COLO668 (cell line): ENCODE measurements around the gene MYPOP.
A peak's percentile ranks its signal among the peaks of the same experiment; 100 is the strongest.

Experiments used
- DNase-seq: peaks from one replicate; lab custom pipeline; 2025; ENCODE audit not compliant: unreplicated experiment; lab: John Stamatoyannopoulos, UW

The MYPOP gene

GRCh38 chr19:45865269-45865948 is 37.0 kb downstream of the MYPOP start:
- DNase-seq = no peak

GRCh38 chr19:45864629-45865082 is 37.8 kb downstream of the MYPOP start:
- DNase-seq = no peak

- DNase-seq = peak; percentile 89
These were observed 38.4 kb downstream of the MYPOP start, which contains the start of gene FOXA3 for GRCh38 chr19:45863840-45864628. FOXA3 (plus strand) TSS chr19:45864326; CDS start chr19:45864457, 131 bp downstream.

GRCh38 chr19:45863335-45863839 is 39.0 kb downstream of the MYPOP start:
- DNase-seq = no peak

- DNase-seq = peak; percentile 98
These were observed 39.7 kb downstream of the MYPOP start, which contains the start of gene SYMPK for GRCh38 chr19:45862564-45863334. SYMPK (minus strand) TSS chr19:45863147; CDS start chr19:45854495, 8,652 bp downstream.

- no peak for DNase-seq
These were observed 40.2 kb downstream of the MYPOP start for GRCh38 chr19:45862271-45862563.

GRCh38 chr19:45860359-45861259 is 41.8 kb downstream of the MYPOP start:
- DNase-seq = no peak

GRCh38 chr19:45854167-45854778 is 48.1 kb downstream of the MYPOP start:
- DNase-seq = no peak

- DNase-seq = no peak
These were observed 49.4 kb downstream of the MYPOP start for GRCh38 chr19:45852983-45853382.

GRCh38 chr19:45852145-45852750 is 50.2 kb downstream of the MYPOP start:
- DNase-seq = no peak

GRCh38 chr19:45848922-45849321 is 53.5 kb downstream of the MYPOP start:
- no peak for DNase-seq

- peak; percentile 15 for DNase-seq
These were observed 54.8 kb downstream of the MYPOP start for GRCh38 chr19:45847663-45848062.

GRCh38 chr19:45842198-45842597 is 60.2 kb downstream of the MYPOP start:
- DNase-seq = no peak
